PC-9 (cell line): ENCODE results near the gene SLC1A7.

Experiments used
- CTCF ChIP-seq: fragments of 200-600 bp; sonication (generic); conservative IDR thresholded peaks from 2 replicates; pipeline ENCODE4 v1.6.1; 2017; ENCODE audit warnings: mixed run types, antibody characterized with exemption, mild to moderate bottlenecking, moderate library complexity
- EZH2 ChIP-seq: fragments of 200-600 bp; sonication (generic); IDR thresholded peaks from 2 replicates; pipeline ENCODE4 v1.8.0; 2017; ENCODE audit warnings: antibody characterized with exemption, low read depth

- no peak for TF ChIP-seq CTCF
- no peak for TF ChIP-seq EZH2
Measured at GRCh38 chr1:53047737-53048736, 94.4 kb downstream of the SLC1A7 start.
